ENCODE measurements around the gene ZNF512.
"Not testable (repeated sequence)": the region's sequence is repeated elsewhere in the genome, so short reads cannot be mapped to it uniquely, and the experiment has no call there.

- not testable (repeated sequence) for TF ChIP-seq CTCF (IDR thresholded peaks at IDR 0.05); ZFX (IDR thresholded peaks at IDR 0.05; ENCODE audit: borderline replicate concordance)
Observed at GRCh38 chr2:27554451-27554850, 28.4 kb upstream of the ZNF512 start.

Measured in 22Rv1 (cell line).